GM12878 (cell line): ENCODE results near the gene NOC4L. TPM values are rescaled to one million over a fixed set of nuclear protein-coding genes. Genes with fewer than 3 reads are reported as not detected.

ENCODE experiments used
- ATAC-seq: fragments of 200-7000 bp; cut with Tn5 transposase; 3 replicates; pipeline ENCODE4 v1.9.1; 2020; ENCODE audit warnings: mild to moderate bottlenecking, moderate library complexity
- BruUV-seq: library from RNA; stranded (reverse); fragments of 400-500 nt; replicated peaks from 2 replicates; lab custom pipeline; 2021; lab: Mats Ljungman, UMichigan
- CTCF ChIA-PET: fragments of 300-600 bp; sonication (Branson Sonifier 250); formaldehyde crosslinking; extraction: SDS; loops from one replicate; lab custom pipeline; 2021; ENCODE audit warnings: inconsistent platforms; lab: Yijun Ruan, JAX
- POLR2A ChIA-PET: fragments of 350-600 bp; formaldehyde crosslinking; extraction: SDS; loops from one replicate; lab custom pipeline; 2021; ENCODE audit warnings: inconsistent platforms; lab: Charles Lee
- RAD21 ChIA-PET: fragments of 300-600 bp; sonication (Branson Sonifier 250); formaldehyde crosslinking; loops from one replicate; lab custom pipeline; 2023; ENCODE audit warnings: antibody characterized with exemption; ENCODE audit not compliant: unreplicated experiment; lab: Charles Lee
- SMC1A ChIA-PET: fragments of 300-600 bp; sonication (Branson Sonifier 250); formaldehyde crosslinking; loops from one replicate; lab custom pipeline; 2023; ENCODE audit not compliant: unreplicated experiment, uncharacterized antibody; lab: Charles Lee
- DNase-seq: peaks from one replicate; pipeline ENCODE4 v3.0.0-alpha.2; 2011; ENCODE audit warnings: low read depth, low spot score
- FAIRE-seq: peaks from 3 replicates; lab custom pipeline; 2011; peaks lifted over from hg19 to GRCh38; lab: Jason Lieb, UNC
- H2AFZ ChIP-seq: 2 replicates; pipeline ENCODE4 v1.6.0; 2011; ENCODE audit warnings: low read depth, low read length, control low read depth; ENCODE audit not compliant: control insufficient read depth
- H3K27ac ChIP-seq: 2 replicates; pipeline ENCODE4 v1.5.1; 2011; ENCODE audit warnings: control low read depth; ENCODE audit not compliant: control insufficient read depth, insufficient read depth
- H3K27me3 ChIP-seq, 2 experiments: replicated peaks in 1 of 2; 2 replicates each; pipeline versions ENCODE4 v1.6.0 to v1.6.1; 2011; ENCODE audit warnings: low read length in 1 of 2; ENCODE audit not compliant: control insufficient read depth in 2 of 2, insufficient read depth in 2 of 2
- H3K36me3 ChIP-seq, 2 experiments: 2 replicates each; pipeline ENCODE4 v1.5.1; 2011; ENCODE audit warnings: low read length in 1 of 2; ENCODE audit not compliant: control insufficient read depth in 2 of 2, insufficient read depth in 2 of 2
- H3K4me1 ChIP-seq: 2 replicates; pipeline ENCODE4 v1.6.1; 2011; ENCODE audit warnings: mild to moderate bottlenecking, low read length, moderate library complexity, mixed read lengths; ENCODE audit not compliant: control insufficient read depth, insufficient read depth
- H3K4me2 ChIP-seq: 2 replicates; pipeline ENCODE4 v1.6.0; 2011; ENCODE audit warnings: control low read depth; ENCODE audit not compliant: control insufficient read depth, insufficient read depth
- H3K4me3 ChIP-seq: fragments of 200-600 bp; sonication (generic); 2 replicates; pipeline ENCODE4 v1.5.1; 2016
- H3K79me2 ChIP-seq: 2 replicates; pipeline ENCODE4 v1.6.0; 2011; ENCODE audit warnings: low read length; ENCODE audit not compliant: control insufficient read depth, insufficient read depth
- H3K9ac ChIP-seq: 2 replicates; pipeline ENCODE4 v1.8.0; 2011; ENCODE audit warnings: low read length, control low read depth, mixed read lengths; ENCODE audit not compliant: control insufficient read depth, insufficient read depth
- H3K9me3 ChIP-seq: replicated peaks from 3 replicates; pipeline ENCODE4 v1.5.1; 2011; ENCODE audit warnings: mild to moderate bottlenecking, low read length; ENCODE audit not compliant: control insufficient read depth, insufficient read depth
- H4K20me1 ChIP-seq: 2 replicates; pipeline ENCODE4 v1.6.0; 2011; ENCODE audit not compliant: control insufficient read depth, insufficient read depth
- ASH2L ChIP-seq: fragments of 300-600, 200-600 bp; sonication (generic); IDR thresholded peaks from 2 replicates; pipeline ENCODE4 v1.6.1; 2017; ENCODE audit warnings: low read depth, mild to moderate bottlenecking, borderline replicate concordance
- EP300 ChIP-seq, 2 experiments: fragments of 150-350 bp in 1 of 2; IDR thresholded peaks; 2 replicates each; pipeline ENCODE4 v1.6.1; 2011 to 2012; ENCODE audit warnings: low read depth in 2 of 2, low read length in 2 of 2, borderline replicate concordance in 1 of 2, improper control_type of control experiment in 1 of 2, inconsistent platforms in 1 of 2; ENCODE audit not compliant: control insufficient read depth in 1 of 2
- KLF5 ChIP-seq: fragments of 450-650 bp; IDR thresholded peaks from 2 replicates; pipeline ENCODE4 v1.6.1; 2014; ENCODE audit warnings: mild to moderate bottlenecking; ENCODE audit not compliant: partially characterized antibody
- SRF ChIP-seq, 2 experiments: IDR thresholded peaks; 2 replicates each; pipeline ENCODE4 v1.6.1; 2011; ENCODE audit warnings: low read depth in 2 of 2, low read length in 2 of 2, mild to moderate bottlenecking in 1 of 2, moderate library complexity in 1 of 2
- ZBTB11 ChIP-seq: fragments of 450-650 bp; formaldehyde crosslinking; IDR thresholded peaks from 2 replicates; pipeline ENCODE4 v1.5.0; 2022; ENCODE audit warnings: mild to moderate bottlenecking, missing genetic modification characterization
- WGBS: methylation state at CpG from one replicate; pipeline ENCODE4 v1.1.6; 2016; ENCODE audit warnings: low lambda C conversion rate; ENCODE audit not compliant: insufficient replicate concordance, insufficient coverage; ENCODE audit errors: missing lambda C conversion rate; 5-methylcytosine and 5-hydroxymethylcytosine counted together
- in situ Hi-C: fragments of 300-500 bp; cut with MboI; formaldehyde crosslinking; loops from 9 replicates; pipeline ENCODE4 v1.14.3; 2018; ENCODE audit warnings: mixed read lengths
- intact Hi-C: fragments of 100-400 bp; cut with micrococcal nuclease; formaldehyde crosslinking; loops from one replicate; pipeline ENCODE4 v1.14.2; 2022; ENCODE audit not compliant: unreplicated experiment
- polyA plus RNA-seq, 11 experiments: library from polyadenylated mRNA; depleted of rRNA in 4 of 11; unstranded in 6 of 11; stranded (reverse) in 5 of 11; fragments of >200 nt; fragmentation: Nextera tagmentation in 4 of 11; fragmentation: Illumina TruSeq in 1 of 11; extraction: Ambion mirVana in 4 of 11; extraction: Trizol in 1 of 11; gene quantifications; 1 replicate in 1 of 11; 2 replicates in 10 of 11; pipeline versions ENCODE4 v1.2.1 to v1.2.3, GENCODE V29; 2011 to 2016; ENCODE audit warnings: inconsistent platforms in 2 of 11, missing spikeins in 2 of 11, low read depth in 1 of 11
- total RNA-seq, 4 experiments: library from RNA; depleted of rRNA in 3 of 4; stranded (reverse); fragments of >200 nt in 3 of 4; fragmentation: Illumina TruSeq in 1 of 4; extraction: Trizol in 1 of 4; gene quantifications; 2 replicates each; pipeline versions ENCODE4 v1.2.1 to v1.2.3, GENCODE V29; 2013 to 2021

NOC4L gene
- total and polyA plus RNA-seq, 10 of the 15 experiments (the other 5 are each of a cell fraction or from before 2014, with no cell fraction given), result 0.72 to 68.2 (median 15.2) TPM

DNA sequence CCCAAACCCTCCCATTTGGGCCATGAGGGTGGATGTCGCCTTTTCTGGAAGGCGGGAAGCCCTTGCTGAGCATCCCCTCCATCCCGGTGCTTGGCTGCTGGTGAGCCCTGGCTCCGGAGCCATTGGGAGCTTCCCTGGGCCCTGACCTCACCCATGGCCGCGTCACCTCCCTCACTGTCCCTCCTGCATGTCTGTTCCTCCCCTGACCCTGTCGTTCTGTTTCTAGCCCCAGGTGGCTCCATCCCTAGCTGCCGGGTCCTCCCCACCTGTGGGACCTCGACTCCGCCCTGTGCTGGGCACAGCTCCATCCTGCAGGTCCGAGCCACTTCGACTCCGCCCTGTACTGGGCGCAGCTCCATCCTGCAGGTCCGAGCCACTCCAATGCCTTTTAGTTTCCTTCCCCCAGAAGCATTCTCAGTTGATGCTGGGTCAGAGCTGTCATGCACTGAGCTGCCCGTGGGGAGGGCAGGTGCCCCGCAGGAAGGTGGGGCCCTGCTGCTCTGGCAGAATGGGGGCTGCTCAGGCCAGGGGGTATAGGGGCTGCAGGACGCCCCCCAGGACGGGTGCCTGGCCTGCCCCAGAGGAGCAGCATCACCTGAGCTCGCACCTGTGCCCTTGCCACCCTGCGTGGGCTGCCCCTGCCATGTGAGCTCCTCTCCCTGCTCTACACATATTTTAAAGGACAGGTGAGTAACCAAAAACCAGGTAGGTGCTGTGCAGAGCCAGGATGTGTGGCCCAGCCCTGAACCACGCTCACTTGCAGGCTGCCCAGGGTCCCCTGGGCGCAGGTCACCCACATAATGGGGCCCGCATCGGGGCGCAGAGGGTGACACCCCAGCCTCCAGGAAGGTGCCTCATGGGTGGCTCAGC, 19.0 kb downstream of the NOC4L start:
- no TSS peak for BruUV-seq
- POLR2A ChIA-PET, result no interaction called here
- Histone ChIP-seq H3K9me3 (no peaks in the 10 kb centered on the region), H3K79me2 (no peaks in the 10 kb centered on the region), H3K36me3 (peaks cover 0 to 2% of the 10 kb centered on the region in 2 experiments; a peak in 1 of 4 replicates)
- no peak for DNase-seq
- no peak for TF ChIP-seq SRF (IDR thresholded peaks at IDR 0.05; ENCODE audit: low read depth in 2 of 2, low read length in 2 of 2)
- no peak for TF ChIP-seq KLF5
- TF ChIP-seq ASH2L, result no peak
- TF ChIP-seq EP300 (IDR thresholded peaks at IDR 0.05; ENCODE audit: borderline replicate concordance in 1 of 2, control insufficient read depth in 1 of 2, low read depth in 2 of 2, low read length in 2 of 2), result no peak
- no peak for TF ChIP-seq ZBTB11 (CRISPR knock-in tag)
- TF ChIP-seq, all 136 proteins: peak for 0
- Histone ChIP-seq H3K4me1 (no peaks in the 10 kb centered on the region), H3K27ac (no peak overlapping the region), H3K4me2 (no peak overlapping the region), H3K4me3 (no peak overlapping the region), H3K9ac (no peak overlapping the region), H3K27me3 (no peaks in the 10 kb centered on the region), H4K20me1 (no peaks in the 10 kb centered on the region), H2AFZ (no peak overlapping the region)
- in situ Hi-C loops (no loop called here), intact Hi-C loops (no loop called here)
- CTCF ChIA-PET, result interaction anchor here (1.8 kb wide), 1 partner anchor 9 kb away, joined by 6 read pairs; no protein-coding TSS in a partner anchor
- RAD21 ChIA-PET, result interaction anchor here (1.1 kb wide), 1 partner anchor 56 kb away, joined by 3 read pairs; no protein-coding TSS in a partner anchor
- no peak for FAIRE-seq
- SMC1A ChIA-PET, result no interaction called here
- 49% methylated on average over 26 of the region's 26 CpGs for WGBS
- ATAC-seq, result peak; percentile 28
